ENCODE data around the gene C4orf50.
"Not testable (repeated sequence)": the region's sequence is repeated elsewhere in the genome, so short reads cannot be mapped to it uniquely, and the experiment has no call there.

The C4orf50 gene

DNA sequence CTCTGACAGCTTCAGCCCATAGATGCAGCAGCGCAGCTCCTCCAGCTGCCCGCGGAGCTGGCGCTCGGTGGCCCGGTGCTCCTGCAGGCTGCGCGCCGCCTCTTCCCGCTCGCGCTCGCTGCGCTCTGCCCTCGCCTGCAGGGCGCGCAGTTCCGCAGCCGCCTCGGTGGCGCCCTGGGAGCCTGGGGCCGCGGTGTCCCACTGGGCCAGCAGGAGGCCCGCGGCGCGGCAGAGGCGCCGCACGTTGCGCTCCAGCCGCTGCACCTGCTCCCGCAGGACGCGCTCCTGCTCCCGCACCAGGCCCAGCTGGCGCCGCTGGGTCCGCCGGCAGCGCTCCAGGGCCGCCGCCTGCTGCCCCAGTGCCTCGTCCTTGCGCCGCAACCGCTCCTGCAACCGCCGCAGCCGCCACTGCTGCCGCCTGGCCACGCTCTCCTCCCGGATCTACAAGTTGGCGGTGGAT is 10.1 kb downstream of the C4orf50 start:
- Histone ChIP-seq H3K79me2 (ENCODE audit: insufficient read depth, low read length) (no peaks in the 10 kb centered on the region), H3K27ac (ENCODE audit: low read length) (no peak overlapping the region), H3K27me3 (ENCODE audit: insufficient read depth, low read length, poor library complexity) (no peaks in the 10 kb centered on the region), H3K4me1 (ENCODE audit: insufficient read depth, low read length) (no peaks in the 10 kb centered on the region), H3K36me3 (ENCODE audit: insufficient read depth, low read length) (no peaks in the 10 kb centered on the region), H3K9ac (ENCODE audit: low read depth, low read length) (no peak overlapping the region), H2AFZ (ENCODE audit: low read depth, low read length) (no peak overlapping the region), H3K4me2 (ENCODE audit: insufficient read depth, low read length) (no peak overlapping the region), H4K20me1 (ENCODE audit: insufficient read depth, low read length) (no peaks in the 10 kb centered on the region), H3K9me3 (ENCODE audit: insufficient read depth, low read length, severe bottlenecking) (peaks cover 10% of the 10 kb centered on the region), H3K4me3 (ENCODE audit: low read depth in 1 of 2, low read length in 2 of 2) (no peak overlapping the region)
- ATAC-seq (ENCODE audit: insufficient read depth, low read depth) (no peak), DNase-seq (no peak)
- TF ChIP-seq, protein P1, sequence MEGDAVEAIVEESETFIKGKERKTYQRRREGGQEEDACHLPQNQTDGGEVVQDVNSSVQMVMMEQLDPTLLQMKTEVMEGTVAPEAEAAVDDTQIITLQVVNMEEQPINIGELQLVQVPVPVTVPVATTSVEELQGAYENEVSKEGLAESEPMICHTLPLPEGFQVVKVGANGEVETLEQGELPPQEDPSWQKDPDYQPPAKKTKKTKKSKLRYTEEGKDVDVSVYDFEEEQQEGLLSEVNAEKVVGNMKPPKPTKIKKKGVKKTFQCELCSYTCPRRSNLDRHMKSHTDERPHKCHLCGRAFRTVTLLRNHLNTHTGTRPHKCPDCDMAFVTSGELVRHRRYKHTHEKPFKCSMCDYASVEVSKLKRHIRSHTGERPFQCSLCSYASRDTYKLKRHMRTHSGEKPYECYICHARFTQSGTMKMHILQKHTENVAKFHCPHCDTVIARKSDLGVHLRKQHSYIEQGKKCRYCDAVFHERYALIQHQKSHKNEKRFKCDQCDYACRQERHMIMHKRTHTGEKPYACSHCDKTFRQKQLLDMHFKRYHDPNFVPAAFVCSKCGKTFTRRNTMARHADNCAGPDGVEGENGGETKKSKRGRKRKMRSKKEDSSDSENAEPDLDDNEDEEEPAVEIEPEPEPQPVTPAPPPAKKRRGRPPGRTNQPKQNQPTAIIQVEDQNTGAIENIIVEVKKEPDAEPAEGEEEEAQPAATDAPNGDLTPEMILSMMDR (IDR thresholded peaks at IDR 0.05; ENCODE audit: borderline replicate concordance, extremely low read depth, low read length, poor library complexity, severe bottlenecking), result no peak
- no peak for TF ChIP-seq EZH2 (IDR thresholded peaks at IDR 0.05; ENCODE audit: borderline replicate concordance, low read depth, low read length, severe bottlenecking)

DNA sequence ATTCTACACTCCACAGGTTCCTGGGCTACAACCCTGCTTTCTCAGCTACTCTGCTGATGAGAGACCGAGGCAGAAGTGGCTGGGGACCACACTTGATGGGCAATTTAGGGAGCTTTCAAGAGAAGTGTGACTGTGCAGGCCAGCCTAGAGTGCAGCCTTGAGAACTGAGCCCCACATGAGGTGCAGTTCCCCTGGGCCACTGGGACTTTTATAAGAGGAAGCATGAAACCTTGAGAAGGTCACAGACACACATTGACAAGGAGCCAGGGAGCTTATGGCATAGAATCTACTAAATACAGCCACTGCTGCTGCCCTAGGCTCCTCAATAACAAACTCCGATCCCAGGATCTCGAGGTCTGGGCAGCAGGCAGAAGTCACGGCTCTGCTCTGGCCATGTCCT is 13.1 kb downstream of the C4orf50 start:
- H3K9me3 ChIP-seq (ENCODE audit: insufficient read depth, low read length, severe bottlenecking), result peaks cover 10% of the 10 kb centered on the region
- H4K20me1 ChIP-seq (ENCODE audit: insufficient read depth, low read length), result no peaks in the 10 kb centered on the region
- H3K27ac ChIP-seq (ENCODE audit: low read length), result no peak overlapping the region
- H3K4me2 ChIP-seq (ENCODE audit: insufficient read depth, low read length), result no peak overlapping the region
- ATAC-seq (ENCODE audit: insufficient read depth, low read depth) (no peak), DNase-seq (no peak)
- H3K9ac ChIP-seq (ENCODE audit: low read depth, low read length), result no peak overlapping the region
- no peak for TF ChIP-seq EZH2 (IDR thresholded peaks at IDR 0.05; ENCODE audit: borderline replicate concordance, low read depth, low read length, severe bottlenecking)
- TF ChIP-seq, protein P1 (IDR thresholded peaks at IDR 0.05; ENCODE audit: borderline replicate concordance, extremely low read depth, low read length, poor library complexity, severe bottlenecking), result no peak
- no peaks in the 10 kb centered on the region for H3K36me3 ChIP-seq (ENCODE audit: insufficient read depth, low read length)
- no peak overlapping the region for H2AFZ ChIP-seq (ENCODE audit: low read depth, low read length)
- H3K4me1 ChIP-seq (ENCODE audit: insufficient read depth, low read length), result no peaks in the 10 kb centered on the region
- H3K79me2 ChIP-seq (ENCODE audit: insufficient read depth, low read length), result no peaks in the 10 kb centered on the region
- H3K27me3 ChIP-seq (ENCODE audit: insufficient read depth, low read length, poor library complexity), result no peaks in the 10 kb centered on the region
- H3K4me3 ChIP-seq (ENCODE audit: low read depth in 1 of 2, low read length in 2 of 2), result no peak overlapping the region

DNA sequence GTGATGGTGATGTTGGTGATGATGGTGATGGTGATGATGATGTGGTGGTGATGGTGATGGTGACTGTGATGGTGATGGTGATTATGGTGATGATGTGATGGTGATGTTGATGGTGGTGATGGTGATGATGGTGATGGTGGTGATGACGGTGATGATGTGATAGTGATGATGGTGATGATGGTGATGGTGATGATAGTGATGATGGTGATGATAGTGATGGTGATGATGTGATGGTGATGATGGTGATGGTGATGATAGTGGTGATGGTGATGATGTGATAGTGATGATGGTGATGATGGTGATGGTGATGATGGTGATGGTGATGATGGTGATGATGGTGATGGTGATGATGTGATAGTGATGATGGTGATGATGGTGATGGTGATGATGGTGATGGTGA is 14.7 kb downstream of the C4orf50 start:
- H3K4me1 ChIP-seq (ENCODE audit: insufficient read depth, low read length); H3K9ac ChIP-seq (ENCODE audit: low read depth, low read length); H3K27me3 ChIP-seq (ENCODE audit: insufficient read depth, low read length, poor library complexity); H3K9me3 ChIP-seq (ENCODE audit: insufficient read depth, low read length, severe bottlenecking); DNase-seq; H3K4me2 ChIP-seq (ENCODE audit: insufficient read depth, low read length); H3K27ac ChIP-seq (ENCODE audit: low read length); H2AFZ ChIP-seq (ENCODE audit: low read depth, low read length); H3K36me3 ChIP-seq (ENCODE audit: insufficient read depth, low read length); H3K4me3 ChIP-seq (ENCODE audit: low read depth in 1 of 2, low read length in 2 of 2); H3K79me2 ChIP-seq (ENCODE audit: insufficient read depth, low read length); ATAC-seq (ENCODE audit: insufficient read depth, low read depth); H4K20me1 ChIP-seq (ENCODE audit: insufficient read depth, low read length): not testable (repeated sequence)

DNA sequence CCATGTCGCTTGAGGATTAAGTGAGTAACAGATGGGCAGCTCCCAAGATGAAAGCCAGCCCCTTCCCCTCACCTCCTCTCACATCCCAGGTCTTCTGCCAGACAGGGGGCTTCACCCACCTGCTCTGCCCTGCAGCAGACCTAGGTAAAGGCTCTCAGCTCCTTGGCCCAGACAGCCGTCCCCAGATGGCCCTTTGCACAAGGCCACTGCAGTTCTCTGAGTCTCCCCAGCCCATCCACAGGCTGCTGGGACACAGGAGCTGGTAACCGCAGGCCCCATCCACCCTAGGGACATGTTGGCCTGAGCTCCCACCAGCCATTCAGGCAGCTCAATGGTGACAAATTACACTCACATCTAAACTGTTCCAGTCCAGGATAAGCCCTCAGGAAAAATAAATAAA is 15.3 kb downstream of the C4orf50 start:
- Histone ChIP-seq H3K4me2 (ENCODE audit: insufficient read depth, low read length) (no peak overlapping the region), H3K36me3 (ENCODE audit: insufficient read depth, low read length) (no peaks in the 10 kb centered on the region), H3K79me2 (ENCODE audit: insufficient read depth, low read length) (no peaks in the 10 kb centered on the region), H2AFZ (ENCODE audit: low read depth, low read length) (no peak overlapping the region), H3K4me1 (ENCODE audit: insufficient read depth, low read length) (no peaks in the 10 kb centered on the region), H3K27ac (ENCODE audit: low read length) (no peak overlapping the region), H3K27me3 (ENCODE audit: insufficient read depth, low read length, poor library complexity) (no peaks in the 10 kb centered on the region), H3K4me3 (ENCODE audit: low read depth in 1 of 2, low read length in 2 of 2) (no peak overlapping the region), H3K9ac (ENCODE audit: low read depth, low read length) (no peak overlapping the region), H3K9me3 (ENCODE audit: insufficient read depth, low read length, severe bottlenecking) (peaks cover 10% of the 10 kb centered on the region), H4K20me1 (ENCODE audit: insufficient read depth, low read length) (no peaks in the 10 kb centered on the region)
- ATAC-seq (ENCODE audit: insufficient read depth, low read depth) (no peak), DNase-seq (no peak)
- TF ChIP-seq EZH2 (IDR thresholded peaks at IDR 0.05; ENCODE audit: borderline replicate concordance, low read depth, low read length, severe bottlenecking), result no peak
- TF ChIP-seq, protein P1 (IDR thresholded peaks at IDR 0.05; ENCODE audit: borderline replicate concordance, extremely low read depth, low read length, poor library complexity, severe bottlenecking), result no peak

Measured in DND-41 (cell line).